ENCODE measurements around the gene BANP. TPM values are rescaled to one million over a fixed set of nuclear protein-coding genes. Genes with fewer than 3 reads are reported as not detected.
A peak's percentile ranks its signal among the peaks of the same experiment; 100 is the strongest.
"Not testable (repeated sequence)": the region's sequence is repeated elsewhere in the genome, so short reads cannot be mapped to it uniquely, and the experiment has no call there.

The BANP gene
- total and polyA plus RNA-seq, 2 donors, result 27.0 to 29.7 TPM

- not testable (repeated sequence) for DNase-seq (ENCODE audit: low read depth in 6 of 9, low spot score in 9 of 9); H3K27ac ChIP-seq (ENCODE audit: low read depth in 1 of 2, low read length in 1 of 2); H3K4me3 ChIP-seq (ENCODE audit: low read length in 2 of 2); H3K9me3 ChIP-seq (ENCODE audit: control insufficient read depth in 2 of 2, insufficient read depth in 1 of 2, low read length in 1 of 2); H3K4me1 ChIP-seq (ENCODE audit: control insufficient read depth in 2 of 2, insufficient read depth in 2 of 2, low read length in 2 of 2); H3K27me3 ChIP-seq (ENCODE audit: control insufficient read depth in 2 of 2, insufficient read depth in 1 of 2, low read length in 1 of 2)
- peaks cover 9 to 45% of the 10 kb centered on the region in 2 donors for H3K36me3 ChIP-seq (ENCODE audit: control insufficient read depth in 2 of 2, insufficient read depth in 2 of 2, low read length in 1 of 2)
- WGBS, result 95% methylated on average over 28 of the region's 28 CpGs
Observed at GRCh38 chr16:88040196-88040876, 89.1 kb downstream of the BANP start.

GRCh38 chr16:88040877-88041244, 89.6 kb downstream of the BANP start:
- H3K27ac ChIP-seq (ENCODE audit: low read depth in 1 of 2, low read length in 1 of 2); H3K4me3 ChIP-seq (ENCODE audit: low read length in 2 of 2); H3K4me1 ChIP-seq (ENCODE audit: control insufficient read depth in 2 of 2, insufficient read depth in 2 of 2, low read length in 2 of 2); DNase-seq (ENCODE audit: low read depth in 6 of 9, low spot score in 9 of 9); H3K9me3 ChIP-seq (ENCODE audit: control insufficient read depth in 2 of 2, insufficient read depth in 1 of 2, low read length in 1 of 2); H3K27me3 ChIP-seq (ENCODE audit: control insufficient read depth in 2 of 2, insufficient read depth in 1 of 2, low read length in 1 of 2): not testable (repeated sequence)
- peaks cover 6 to 45% of the 10 kb centered on the region in 2 donors for H3K36me3 ChIP-seq (ENCODE audit: control insufficient read depth in 2 of 2, insufficient read depth in 2 of 2, low read length in 1 of 2)
- WGBS, result 86% methylated on average over 5 of the region's 5 CpGs

- not testable (repeated sequence) for DNase-seq (ENCODE audit: low read depth in 6 of 9, low spot score in 9 of 9); H3K4me1 ChIP-seq (ENCODE audit: control insufficient read depth in 2 of 2, insufficient read depth in 2 of 2, low read length in 2 of 2); H3K9me3 ChIP-seq (ENCODE audit: control insufficient read depth in 2 of 2, insufficient read depth in 1 of 2, low read length in 1 of 2); H3K4me3 ChIP-seq (ENCODE audit: low read length in 2 of 2); H3K27ac ChIP-seq (ENCODE audit: low read depth in 1 of 2, low read length in 1 of 2); H3K27me3 ChIP-seq (ENCODE audit: control insufficient read depth in 2 of 2, insufficient read depth in 1 of 2, low read length in 1 of 2)
- 82% methylated on average over 11 of the region's 11 CpGs for WGBS
- peaks cover 4 to 41% of the 10 kb centered on the region in 2 donors for H3K36me3 ChIP-seq (ENCODE audit: control insufficient read depth in 2 of 2, insufficient read depth in 2 of 2, low read length in 1 of 2)
Observed at GRCh38 chr16:88041506-88041905, 90.3 kb downstream of the BANP start.

GRCh38 chr16:88041986-88042562, 90.8 kb downstream of the BANP start:
- WGBS, result 92% methylated on average over 18 of the region's 18 CpGs
- not testable (repeated sequence) for H3K27me3 ChIP-seq (ENCODE audit: control insufficient read depth in 2 of 2, insufficient read depth in 1 of 2, low read length in 1 of 2); H3K4me3 ChIP-seq (ENCODE audit: low read length in 2 of 2); H3K27ac ChIP-seq (ENCODE audit: low read depth in 1 of 2, low read length in 1 of 2); H3K9me3 ChIP-seq (ENCODE audit: control insufficient read depth in 2 of 2, insufficient read depth in 1 of 2, low read length in 1 of 2); DNase-seq (ENCODE audit: low read depth in 6 of 9, low spot score in 9 of 9); H3K4me1 ChIP-seq (ENCODE audit: control insufficient read depth in 2 of 2, insufficient read depth in 2 of 2, low read length in 2 of 2)
- peaks cover 4 to 37% of the 10 kb centered on the region in 2 donors for H3K36me3 ChIP-seq (ENCODE audit: control insufficient read depth in 2 of 2, insufficient read depth in 2 of 2, low read length in 1 of 2)

- WGBS, result 91% methylated on average over 8 of the region's 8 CpGs
- not testable (repeated sequence) for H3K9me3 ChIP-seq (ENCODE audit: control insufficient read depth in 2 of 2, insufficient read depth in 1 of 2, low read length in 1 of 2); H3K27ac ChIP-seq (ENCODE audit: low read depth in 1 of 2, low read length in 1 of 2); H3K4me1 ChIP-seq (ENCODE audit: control insufficient read depth in 2 of 2, insufficient read depth in 2 of 2, low read length in 2 of 2); H3K4me3 ChIP-seq (ENCODE audit: low read length in 2 of 2); DNase-seq (ENCODE audit: low read depth in 6 of 9, low spot score in 9 of 9); H3K27me3 ChIP-seq (ENCODE audit: control insufficient read depth in 2 of 2, insufficient read depth in 1 of 2, low read length in 1 of 2)
- H3K36me3 ChIP-seq (ENCODE audit: control insufficient read depth in 2 of 2, insufficient read depth in 2 of 2, low read length in 1 of 2), result peaks cover 7 to 30% of the 10 kb centered on the region in 2 donors
Observed at GRCh38 chr16:88043208-88043910, 92.1 kb downstream of the BANP start.

- not testable (repeated sequence) for DNase-seq (ENCODE audit: low read depth in 6 of 9, low spot score in 9 of 9); H3K9me3 ChIP-seq (ENCODE audit: control insufficient read depth in 2 of 2, insufficient read depth in 1 of 2, low read length in 1 of 2); H3K4me3 ChIP-seq (ENCODE audit: low read length in 2 of 2); H3K4me1 ChIP-seq (ENCODE audit: control insufficient read depth in 2 of 2, insufficient read depth in 2 of 2, low read length in 2 of 2); H3K27ac ChIP-seq (ENCODE audit: low read depth in 1 of 2, low read length in 1 of 2); H3K27me3 ChIP-seq (ENCODE audit: control insufficient read depth in 2 of 2, insufficient read depth in 1 of 2, low read length in 1 of 2)
- peaks cover 9 to 31% of the 10 kb centered on the region in 2 donors for H3K36me3 ChIP-seq (ENCODE audit: control insufficient read depth in 2 of 2, insufficient read depth in 2 of 2, low read length in 1 of 2)
- WGBS, result 94% methylated on average over 14 of the region's 14 CpGs
Observed at GRCh38 chr16:88044121-88044581, 92.9 kb downstream of the BANP start.

GRCh38 chr16:88045361-88045760, 94.1 kb downstream of the BANP start:
- not testable (repeated sequence) for DNase-seq (ENCODE audit: low read depth in 6 of 9, low spot score in 9 of 9); H3K4me1 ChIP-seq (ENCODE audit: control insufficient read depth in 2 of 2, insufficient read depth in 2 of 2, low read length in 2 of 2); H3K27ac ChIP-seq (ENCODE audit: low read depth in 1 of 2, low read length in 1 of 2); H3K9me3 ChIP-seq (ENCODE audit: control insufficient read depth in 2 of 2, insufficient read depth in 1 of 2, low read length in 1 of 2); H3K4me3 ChIP-seq (ENCODE audit: low read length in 2 of 2); H3K27me3 ChIP-seq (ENCODE audit: control insufficient read depth in 2 of 2, insufficient read depth in 1 of 2, low read length in 1 of 2)
- WGBS, result 88% methylated on average over 11 of the region's 11 CpGs
- H3K36me3 ChIP-seq (ENCODE audit: control insufficient read depth in 2 of 2, insufficient read depth in 2 of 2, low read length in 1 of 2), result peaks cover 11 to 32% of the 10 kb centered on the region in 2 donors

GRCh38 chr16:88045820-88046303, 94.6 kb downstream of the BANP start:
- H3K27me3 ChIP-seq (ENCODE audit: control insufficient read depth in 2 of 2, insufficient read depth in 1 of 2, low read length in 1 of 2), result no peaks in the 10 kb centered on the region
- H3K27ac ChIP-seq (ENCODE audit: low read depth in 1 of 2, low read length in 1 of 2), result no peak overlapping the region
- no peak overlapping the region for H3K4me3 ChIP-seq (ENCODE audit: low read length in 2 of 2)
- peaks cover 11 to 36% of the 10 kb centered on the region in 2 donors for H3K36me3 ChIP-seq (ENCODE audit: control insufficient read depth in 2 of 2, insufficient read depth in 2 of 2, low read length in 1 of 2)
- 44% methylated on average over 18 of the region's 18 CpGs for WGBS
- H3K4me1 ChIP-seq (ENCODE audit: control insufficient read depth in 2 of 2, insufficient read depth in 2 of 2, low read length in 2 of 2), result no peaks in the 10 kb centered on the region
- no peaks in the 10 kb centered on the region for H3K9me3 ChIP-seq (ENCODE audit: control insufficient read depth in 2 of 2, insufficient read depth in 1 of 2, low read length in 1 of 2)
- peak in 1 of 9 donors; percentile 25 for DNase-seq (ENCODE audit: low read depth in 6 of 9, low spot score in 9 of 9)

GRCh38 chr16:88047462-88047861, 96.2 kb downstream of the BANP start:
- no peak for DNase-seq (ENCODE audit: low read depth in 6 of 9, low spot score in 9 of 9)
- H3K27me3 ChIP-seq (ENCODE audit: control insufficient read depth in 2 of 2, insufficient read depth in 1 of 2, low read length in 1 of 2), result no peaks in the 10 kb centered on the region
- no peak overlapping the region for H3K27ac ChIP-seq (ENCODE audit: low read depth in 1 of 2, low read length in 1 of 2)
- H3K4me1 ChIP-seq (ENCODE audit: control insufficient read depth in 2 of 2, insufficient read depth in 2 of 2, low read length in 2 of 2), result no peaks in the 10 kb centered on the region
- H3K4me3 ChIP-seq (ENCODE audit: low read length in 2 of 2), result no peak overlapping the region
- WGBS, result 93% methylated on average over 3 of the region's 3 CpGs
- H3K36me3 ChIP-seq (ENCODE audit: control insufficient read depth in 2 of 2, insufficient read depth in 2 of 2, low read length in 1 of 2), result peaks cover 11 to 44% of the 10 kb centered on the region in 2 donors
- H3K9me3 ChIP-seq (ENCODE audit: control insufficient read depth in 2 of 2, insufficient read depth in 1 of 2, low read length in 1 of 2), result no peaks in the 10 kb centered on the region
